Testis (tissue), 2 donors: ENCODE results near the gene NUDC.
"Not testable (repeated sequence)": the region's sequence is repeated elsewhere in the genome, so short reads cannot be mapped to it uniquely, and the experiment has no call there.

Source experiments
- CTCF ChIP-seq, 3 experiments: fragments of 450-650 bp in 2 of 3; fragments of 200-600 bp in 1 of 3; sonication (generic) in 1 of 3; IDR thresholded peaks; one replicate each; pipeline ENCODE4 v1.5.1; 2016 to 2019; ENCODE audit warnings: antibody characterized with exemption in 3 of 3, mild to moderate bottlenecking in 2 of 3, moderate library complexity in 1 of 3
- POLR2A ChIP-seq: fragments of 450-650 bp; IDR thresholded peaks from one replicate; pipeline ENCODE4 v1.6.1; 2017; ENCODE audit warnings: antibody characterized with exemption, mild to moderate bottlenecking, moderate library complexity

- not testable (repeated sequence) for TF ChIP-seq CTCF (IDR thresholded peaks at IDR 0.05); POLR2A
Measured at GRCh38 chr1:26989403-26990109, 68.0 kb downstream of the NUDC start.
